Inflammatory macrophage treated with lipopolysaccharide for 1 hour (primary cell): ENCODE measurements around the gene MLLT10.

ENCODE experiments used
- DNase-seq, 2 donors: peaks; one replicate each; pipeline ENCODE4 v3.0.0-alpha.2; 2020 to 2022

MLLT10 gene

GRCh38 chr10:21501731-21502347 lies 32.2 kb upstream of the MLLT10 start:
- DNase-seq = no peak

- DNase-seq = no peak
Observed at GRCh38 chr10:21502348-21502740, 31.7 kb upstream of the MLLT10 start.

- no peak for DNase-seq
Observed at GRCh38 chr10:21503542-21503941, 30.5 kb upstream of the MLLT10 start.

- DNase-seq = no peak
Observed at GRCh38 chr10:21505711-21506278, 28.2 kb upstream of the MLLT10 start.

GRCh38 chr10:21506351-21506750 lies 27.7 kb upstream of the MLLT10 start:
- DNase-seq = no peak

GRCh38 chr10:21507150-21507549 lies 26.9 kb upstream of the MLLT10 start:
- no peak for DNase-seq

GRCh38 chr10:21508706-21509331 lies 25.2 kb upstream of the MLLT10 start:
- no peak for DNase-seq

GRCh38 chr10:21509341-21510240 lies 24.4 kb upstream of the MLLT10 start:
- DNase-seq = no peak

GRCh38 chr10:21510241-21511094 lies 23.6 kb upstream of the MLLT10 start:
- DNase-seq = no peak

- no peak for DNase-seq
Observed at GRCh38 chr10:21511095-21511570, 22.9 kb upstream of the MLLT10 start.

GRCh38 chr10:21511946-21512572 lies 22.0 kb upstream of the MLLT10 start:
- no peak for DNase-seq

- DNase-seq = no peak
Observed at GRCh38 chr10:21512573-21513404, 21.2 kb upstream of the MLLT10 start.

GRCh38 chr10:21513405-21513788 lies 20.6 kb upstream of the MLLT10 start:
- DNase-seq = no peak

GRCh38 chr10:21514129-21514817 lies 19.8 kb upstream of the MLLT10 start:
- no peak for DNase-seq

- no peak for DNase-seq
Observed at GRCh38 chr10:21514818-21515351, 19.1 kb upstream of the MLLT10 start.

- DNase-seq = no peak
Observed at GRCh38 chr10:21515361-21516241, 18.4 kb upstream of the MLLT10 start.

- no peak for DNase-seq
Observed at GRCh38 chr10:21516242-21517131, 17.5 kb upstream of the MLLT10 start.
